IMR-90 (cell line): ENCODE results near the gene SELP. TPM values are rescaled to one million over a fixed set of nuclear protein-coding genes. Genes with fewer than 3 reads are reported as not detected.

Experiments
- ATAC-seq: fragments of 200-7000 bp; cut with Tn5 transposase; 2 replicates; pipeline ENCODE4 v1.9.1; 2020; ENCODE audit warnings: low read depth, mild to moderate bottlenecking, moderate library complexity
- BruUV-seq: library from RNA; stranded (reverse); fragments of 400-500 nt; replicated peaks from 2 replicates; lab custom pipeline; 2021; lab: Mats Ljungman, UMichigan
- CTCF ChIA-PET: fragments of 300-600 bp; formaldehyde crosslinking; extraction: SDS; loops from one replicate; lab custom pipeline; 2021; ENCODE audit warnings: antibody characterized with exemption; lab: Yijun Ruan, JAX
- POLR2A ChIA-PET: fragments of 300-600 bp; sonication (Branson Sonifier 250); formaldehyde crosslinking; loops from one replicate; lab custom pipeline; 2022; ENCODE audit warnings: antibody characterized with exemption; ENCODE audit not compliant: unreplicated experiment; lab: Charles Lee
- DNase-seq: peaks from one replicate; pipeline ENCODE4 v3.0.0; 2013
- H2AFZ ChIP-seq: replicated peaks from 2 replicates; pipeline ENCODE3; 2013; ENCODE audit warnings: low read length, mild to moderate bottlenecking; ENCODE audit not compliant: poor library complexity
- H2AK5ac ChIP-seq: 2 replicates; pipeline ENCODE4 v1.6.1; 2013; ENCODE audit warnings: low read depth, low read length, inconsistent platforms
- H2AK9ac ChIP-seq: replicated peaks from 2 replicates; pipeline ENCODE3; 2013; ENCODE audit warnings: mild to moderate bottlenecking, low read depth, low read length, moderate library complexity; ENCODE audit not compliant: poor library complexity
- H2BK120ac ChIP-seq: 2 replicates; pipeline ENCODE4 v1.6.1; 2013; ENCODE audit warnings: low read depth, low read length, inconsistent platforms
- H2BK15ac ChIP-seq: 3 replicates; pipeline ENCODE4 v1.6.1; 2013; ENCODE audit warnings: low read depth, low read length, inconsistent platforms
- H2BK20ac ChIP-seq: 2 replicates; pipeline ENCODE4 v1.6.1; 2013; ENCODE audit warnings: low read depth, mild to moderate bottlenecking, inconsistent platforms, low read length, moderate library complexity
- H2BK5ac ChIP-seq: 2 replicates; pipeline ENCODE4 v1.6.1; 2013; ENCODE audit warnings: mild to moderate bottlenecking, low read depth, low read length, inconsistent platforms; ENCODE audit not compliant: poor library complexity, severe bottlenecking
- H3K14ac ChIP-seq: replicated peaks from 2 replicates; pipeline ENCODE4 v1.6.1; 2013; ENCODE audit warnings: low read depth, low read length, inconsistent platforms
- H3K18ac ChIP-seq: 2 replicates; pipeline ENCODE4 v1.6.1; 2013; ENCODE audit warnings: low read depth, low read length, control low read depth
- H3K23ac ChIP-seq: 2 replicates; pipeline ENCODE4 v1.6.1; 2013; ENCODE audit warnings: low read depth, low read length, inconsistent platforms
- H3K27ac ChIP-seq: 2 replicates; pipeline ENCODE4 v1.5.1; 2013; ENCODE audit warnings: mild to moderate bottlenecking, control low read depth, low read length; ENCODE audit not compliant: insufficient read depth
- H3K27me3 ChIP-seq: 2 replicates; pipeline ENCODE4 v1.6.1; 2013; ENCODE audit warnings: low read length; ENCODE audit not compliant: control insufficient read depth, insufficient read depth
- H3K36me3 ChIP-seq: 2 replicates; pipeline ENCODE4 v1.6.1; 2013; ENCODE audit warnings: low read length, mixed read lengths; ENCODE audit not compliant: control insufficient read depth, insufficient read depth
- H3K4ac ChIP-seq: 2 replicates; pipeline ENCODE4 v1.6.1; 2013; ENCODE audit warnings: low read depth, low read length, inconsistent platforms
- H3K4me1 ChIP-seq: 2 replicates; pipeline ENCODE4 v1.6.1; 2013; ENCODE audit warnings: low read length, mixed read lengths; ENCODE audit not compliant: control insufficient read depth, insufficient read depth
- H3K4me2 ChIP-seq: 2 replicates; pipeline ENCODE4 v1.6.1; 2013; ENCODE audit warnings: low read depth, mild to moderate bottlenecking, control low read depth, low read length, moderate library complexity
- H3K4me3 ChIP-seq: 2 replicates; pipeline ENCODE4 v1.5.1; 2013; ENCODE audit warnings: low read depth, mild to moderate bottlenecking, control low read depth, low read length, moderate library complexity; ENCODE audit not compliant: insufficient read depth
- H3K56ac ChIP-seq: 2 replicates; pipeline ENCODE4 v1.6.1; 2013; ENCODE audit warnings: low read length, inconsistent platforms; ENCODE audit not compliant: insufficient read depth; ENCODE audit errors: extremely low read depth
- H3K79me1 ChIP-seq, 2 experiments: 2 replicates each; pipeline ENCODE4 v1.6.1; 2013; ENCODE audit warnings: low read length in 2 of 2, inconsistent platforms in 1 of 2, low read depth in 1 of 2
- H3K9ac ChIP-seq: 2 replicates; pipeline ENCODE4 v1.6.1; 2013; ENCODE audit warnings: low read depth, low read length, control low read depth
- H3K9me1 ChIP-seq: 2 replicates; pipeline ENCODE4 v1.6.1; 2013; ENCODE audit warnings: low read length, inconsistent platforms; ENCODE audit not compliant: insufficient read depth
- H3K9me3 ChIP-seq: 2 replicates; pipeline ENCODE4 v1.6.1; 2013; ENCODE audit warnings: low read length; ENCODE audit not compliant: control insufficient read depth, insufficient read depth
- H4K20me1 ChIP-seq: 2 replicates; pipeline ENCODE4 v1.6.1; 2013; ENCODE audit warnings: low read length, inconsistent platforms; ENCODE audit not compliant: insufficient read depth
- H4K5ac ChIP-seq: 2 replicates; pipeline ENCODE4 v1.6.1; 2013; ENCODE audit warnings: mild to moderate bottlenecking, low read depth, low read length, control low read depth
- H4K8ac ChIP-seq, 2 experiments: 2 replicates each; pipeline ENCODE4 v1.6.1; 2013; ENCODE audit warnings: low read depth in 2 of 2, low read length in 2 of 2, control low read depth in 1 of 2, inconsistent platforms in 1 of 2
- H4K91ac ChIP-seq: 2 replicates; pipeline ENCODE4 v1.6.1; 2013; ENCODE audit warnings: low read depth, low read length, inconsistent platforms; ENCODE audit not compliant: insufficient read depth
- CHD1 ChIP-seq: IDR thresholded peaks from 2 replicates; pipeline ENCODE4 v1.6.1; 2012; ENCODE audit warnings: low read depth, low read length, improper control_type of control experiment
- ELK1 ChIP-seq: fragments of 150-350 bp; IDR thresholded peaks from 2 replicates; pipeline ENCODE4 v1.6.1; 2016; ENCODE audit warnings: low read depth, mild to moderate bottlenecking, low read length, moderate library complexity, borderline replicate concordance
- MAFK ChIP-seq: IDR thresholded peaks from 2 replicates; pipeline ENCODE4 v1.6.1; 2012; ENCODE audit warnings: low read depth, low read length, improper control_type of control experiment
- MXI1 ChIP-seq: IDR thresholded peaks from 2 replicates; pipeline ENCODE4 v1.6.1; 2012; ENCODE audit warnings: low read depth, mild to moderate bottlenecking, low read length, moderate library complexity, borderline replicate concordance
- POLR2A ChIP-seq: IDR thresholded peaks from 2 replicates; pipeline ENCODE4 v1.6.1; 2012; ENCODE audit warnings: mild to moderate bottlenecking, low read depth, low read length
- RAD21 ChIP-seq: IDR thresholded peaks from 2 replicates; pipeline ENCODE4 v1.6.1; 2012; ENCODE audit warnings: low read length, improper control_type of control experiment
- RCOR1 ChIP-seq: IDR thresholded peaks from 2 replicates; pipeline ENCODE4 v1.6.1; 2012; ENCODE audit warnings: mild to moderate bottlenecking, low read length, improper control_type of control experiment; ENCODE audit not compliant: insufficient replicate concordance
- SMC3 ChIP-seq: fragments of 150-350 bp; IDR thresholded peaks from 2 replicates; pipeline ENCODE4 v1.6.1; 2016; ENCODE audit warnings: low read depth, mild to moderate bottlenecking, antibody characterized with exemption, low read length, moderate library complexity
- USF2 ChIP-seq: fragments of 150-350 bp; IDR thresholded peaks from 2 replicates; pipeline ENCODE4 v1.6.1; 2017; ENCODE audit warnings: mild to moderate bottlenecking, antibody characterized with exemption, low read length, low read depth
- WGBS, 2 experiments: methylation state at CpG; one replicate each; pipeline versions ENCODE4 v1.1.5 to v1.1.7; 2013; ENCODE audit warnings: missing lambda C conversion rate in 2 of 2; ENCODE audit not compliant: insufficient read length in 1 of 2; ENCODE audit errors: extremely low coverage in 2 of 2; 5-methylcytosine and 5-hydroxymethylcytosine counted together
- dilution Hi-C: fragments of 300-500 bp; cut with HindIII; formaldehyde crosslinking; loops from one replicate; pipeline ENCODE4 v1.14.3; 2018; ENCODE audit warnings: low sequenced_read_pairs; ENCODE audit not compliant: unreplicated experiment
- in situ Hi-C: fragments of 300-500 bp; cut with MboI; formaldehyde crosslinking; loops from 3 replicates; pipeline ENCODE4 v1.14.3; 2019; ENCODE audit warnings: low sequenced_read_pairs, inconsistent platforms, mixed read lengths
- intact Hi-C: fragments of 100-400 bp; cut with micrococcal nuclease; formaldehyde crosslinking; loops from 2 replicates; pipeline ENCODE4 v1.10.0; 2022
- polyA plus RNA-seq, 3 experiments: library from polyadenylated mRNA; depleted of rRNA; stranded (reverse); fragments of >200 nt; gene quantifications; 2 replicates each; pipeline ENCODE4 v1.2.3, GENCODE V29; 2012; ENCODE audit warnings: low replicate concordance in 1 of 3
- total RNA-seq: library from RNA; depleted of rRNA; stranded (reverse); fragments of >200 nt; gene quantifications from 2 replicates; pipeline ENCODE4 v1.2.3, GENCODE V29; 2012

SELP gene
- total and polyA plus RNA-seq, 2 of the 4 experiments (the other 2 are of a cell fraction), result not detected

- no CpG with 5 or more reads among the region's 1 CpG for WGBS, 2 experiments
Observed at GRCh38 chr1:169576935-169577331, 53.0 kb downstream of the SELP start.

More at GRCh38 chr1:169576935-169577331, 53.0 kb downstream of the SELP start:
- Histone ChIP-seq H3K56ac (no peak overlapping the region), H3K4me2 (no peak overlapping the region), H4K8ac (no peak overlapping the region), H3K27ac (no peak overlapping the region), H2BK5ac (no peak overlapping the region), H3K4me1 (no peaks in the 10 kb centered on the region), H3K18ac (no peak overlapping the region), H2BK20ac (no peak overlapping the region), H3K36me3 (no peaks in the 10 kb centered on the region), H2AK5ac (no peak overlapping the region), H4K91ac (no peak overlapping the region), H3K14ac (no peak overlapping the region), H3K4me3 (no peak overlapping the region), H4K5ac (no peak overlapping the region), H3K4ac (no peak overlapping the region), H3K9me3 (no peaks in the 10 kb centered on the region), H4K20me1 (no peaks in the 10 kb centered on the region), H3K23ac (no peak overlapping the region), H3K9ac (no peak overlapping the region), H2BK120ac (no peak overlapping the region), H3K79me1 (no peaks in the 10 kb centered on the region), H2AFZ (no peak overlapping the region), H2BK15ac (no peak overlapping the region), H3K9me1 (no peaks in the 10 kb centered on the region), H3K27me3 (peaks cover 2% of the 10 kb centered on the region; the same call in 1 of the 2 replicates), H2AK9ac (no peak overlapping the region)
- no peak for DNase-seq
- ChIA-PET POLR2A (no interaction called here), CTCF (no interaction called here)
- no peak for ATAC-seq
- dilution Hi-C loops (no loop called here), in situ Hi-C loops (no loop called here), intact Hi-C loops (no loop called here)
- no TSS peak for BruUV-seq
- TF ChIP-seq RCOR1 (no peak), MXI1 (no peak), RAD21 (no peak), CHD1 (no peak), POLR2A (no peak), ELK1 (no peak), USF2 (no peak), MAFK (no peak), SMC3 (no peak)
